Spleen (tissue), 11 donors: ENCODE data around the gene LRRN4CL. TPM values are rescaled to one million over a fixed set of nuclear protein-coding genes. Genes with fewer than 3 reads are reported as not detected.

Experiments used
- DNase-seq: peaks from one replicate; pipeline ENCODE4 v3.0.0-alpha.2; 2020
- H3K27ac ChIP-seq, 8 donors: fragments of 200-600 bp; sonication (generic) in 7 of 8; 1 replicate in 4 of 8; 2 replicates in 4 of 8; pipeline versions ENCODE4 v1.5.0 to v1.8.0; 2016 to 2021; ENCODE audit warnings: inconsistent platforms in 4 of 8, mild to moderate bottlenecking in 4 of 8, moderate library complexity in 1 of 8
- H3K27me3 ChIP-seq, 7 donors: fragments of 200-600 bp; sonication (generic) in 6 of 7; replicated peaks in 1 of 7; 1 replicate in 4 of 7; 2 replicates in 3 of 7; pipeline versions ENCODE4 v1.5.0 to v1.8.0; 2016 to 2021; ENCODE audit warnings: inconsistent platforms in 3 of 7, mild to moderate bottlenecking in 1 of 7
- H3K36me3 ChIP-seq, 6 donors: fragments of 200-600 bp; sonication (generic) in 5 of 6; 1 replicate in 4 of 6; 2 replicates in 2 of 6; pipeline versions ENCODE4 v1.5.0 to v1.8.0; 2016 to 2021; ENCODE audit warnings: inconsistent platforms in 2 of 6
- H3K4me1 ChIP-seq, 6 donors: fragments of 200-600 bp; sonication (generic) in 5 of 6; 1 replicate in 3 of 6; 2 replicates in 3 of 6; pipeline versions ENCODE4 v1.5.0 to v1.8.0; 2016 to 2021; ENCODE audit warnings: inconsistent platforms in 3 of 6
- H3K4me3 ChIP-seq, 8 donors: fragments of 200-600 bp; sonication (generic) in 7 of 8; 1 replicate in 4 of 8; 2 replicates in 4 of 8; pipeline versions ENCODE4 v1.5.0 to v1.8.0; 2016 to 2021; ENCODE audit warnings: inconsistent platforms in 4 of 8, mild to moderate bottlenecking in 4 of 8, moderate library complexity in 2 of 8
- H3K9me3 ChIP-seq, 8 donors: fragments of 200-600 bp; sonication (generic) in 7 of 8; 1 replicate in 4 of 8; 2 replicates in 4 of 8; pipeline versions ENCODE4 v1.5.0 to v1.8.0; 2016 to 2021; ENCODE audit warnings: inconsistent platforms in 4 of 8
- POLR2A ChIP-seq, 3 donors: fragments of 450-650 bp; IDR thresholded peaks; one replicate each; pipeline ENCODE4 v1.5.1; 2017; ENCODE audit warnings: antibody characterized with exemption in 3 of 3, mild to moderate bottlenecking in 1 of 3
- POLR2AphosphoS5 ChIP-seq, 3 donors: sonication (generic); formaldehyde crosslinking; IDR thresholded peaks; one replicate each; pipeline ENCODE4 v1.5.1; 2017; ENCODE audit warnings: antibody characterized with exemption in 3 of 3
- WGBS, 5 donors: extraction: QIAGEN DNeasy Blood & Tissue Kit in 3 of 5; methylation state at CpG; one replicate each; pipeline versions ENCODE4 v1.1.5 to v1.1.7; 2013 to 2018; 5-methylcytosine and 5-hydroxymethylcytosine counted together
- intact Hi-C: fragments of 100-400 bp; cut with DNase I; formaldehyde crosslinking; loops from one replicate; pipeline ENCODE4 v1.15.0; 2023; ENCODE audit warnings: low total_unique reads
- polyA plus RNA-seq, 3 donors: library from polyadenylated mRNA; stranded (reverse); fragments of 200-250 nt; gene quantifications; one replicate each; pipeline ENCODE4 v1.2.1, GENCODE V29; 2013
- total RNA-seq, 7 donors: library from RNA; depleted of rRNA in 3 of 7; stranded (reverse); fragments of >200 nt in 3 of 7; fragmentation: NEBNext Ultra II Directional in 4 of 7; extraction: Animal tissue kit (Norgen Biotek cat#: 25700) in 4 of 7; gene quantifications; one replicate each; pipeline versions ENCODE4 v1.1.0 to v1.2.1, GENCODE V29; 2016 to 2021
- TF ChIP-seq, protein P1 (sequence below), 11 experiments: fragments of 200-600 bp in 7 of 11; fragments of 450-650 bp in 4 of 11; sonication (generic) in 4 of 11; IDR thresholded peaks in 8 of 11; conservative IDR thresholded peaks in 3 of 11; 1 replicate in 7 of 11; 2 replicates in 4 of 11; pipeline versions ENCODE4 v1.4.0 to v1.8.0; 2016 to 2021; ENCODE audit warnings: antibody characterized with exemption in 11 of 11, inconsistent platforms in 4 of 11, mild to moderate bottlenecking in 1 of 11
- donor health status: healthy with polysubstance abuse.
- donor health status: DM: no; HTN: no; CAD: no; lungs with moderate emphysema.
- donor health status: DM: no; HTN: no; CAD: no.
- donor health status: Bipolar disorder and iron deficiency.
- donor health status: healthy.
- donor health status: DM: no; HTN: no; CAD: no.
- donor health status: DM: yes; HTN: yes; CAD: no.

LRRN4CL gene
- total and polyA plus RNA-seq, 10 donors = 0.04 to 0.48 (median 0.17) TPM; not detected in 7

DNA sequence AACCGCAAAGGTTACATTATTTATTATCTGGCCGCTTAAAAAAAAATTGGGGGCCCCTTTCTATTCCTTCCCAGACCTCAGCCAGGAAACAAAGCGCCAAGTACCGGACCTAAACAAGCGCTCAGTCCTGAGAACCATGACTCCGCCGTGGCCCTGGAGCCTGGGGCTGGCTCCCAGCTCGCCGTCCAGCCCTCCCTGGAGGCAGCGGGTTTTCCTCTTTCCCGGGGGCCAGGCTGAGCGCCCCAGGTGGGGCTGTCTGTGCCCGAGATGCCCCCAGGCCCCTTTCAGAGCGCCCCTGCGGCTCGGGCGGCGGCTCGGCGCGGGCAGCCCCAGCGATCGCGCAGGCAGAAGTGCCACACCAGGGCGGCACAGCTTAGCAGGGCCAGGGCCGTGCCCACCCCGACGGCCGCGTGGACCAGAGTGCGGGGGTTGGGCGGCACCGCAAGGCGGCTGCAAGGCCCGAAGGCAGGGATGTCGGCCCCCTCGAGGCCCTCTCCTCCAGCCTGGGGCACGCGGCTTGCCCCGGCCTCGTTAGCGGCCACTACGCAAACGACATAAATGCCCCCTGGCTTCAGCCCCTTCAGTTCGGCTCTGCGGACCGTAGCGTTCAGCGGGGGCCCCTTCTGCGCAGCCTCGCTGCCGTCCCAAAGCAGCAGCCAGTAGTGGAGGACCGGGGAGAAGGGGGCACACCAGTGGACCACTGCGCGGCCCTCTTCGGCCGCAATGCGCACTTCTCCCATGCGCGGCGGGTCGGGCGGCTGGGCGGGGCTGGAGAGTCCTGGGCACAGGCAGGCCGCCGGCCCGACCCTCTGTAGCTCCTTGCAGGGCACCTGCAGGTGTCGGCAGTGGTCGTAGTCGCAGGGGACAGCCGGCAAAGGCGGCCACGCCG lies 1.6 kb downstream of the LRRN4CL start:
- Histone ChIP-seq H3K27ac (no peak overlapping the region), H3K36me3 (peaks cover 3 to 36% (median 24%) of the 10 kb centered on the region in 6 donors), H3K4me3 (peak overlapping the region in 5 of 8 donors; percentile 1 to 37 (median 13)), H3K27me3 (peaks cover 6 to 23% (median 16%) of the 10 kb centered on the region in 7 donors), H3K4me1 (peaks cover 0 to 11% (median 4%) of the 10 kb centered on the region in 6 donors), H3K9me3 (no peaks in the 10 kb centered on the region)
- intact Hi-C loops = no loop called here
- TF ChIP-seq POLR2AphosphoS5 (IDR thresholded peaks at IDR 0.05) (peak in 1 of 3 donors; percentile 36), POLR2A (IDR thresholded peaks at IDR 0.05) (no peak)
- TF ChIP-seq, protein P1, sequence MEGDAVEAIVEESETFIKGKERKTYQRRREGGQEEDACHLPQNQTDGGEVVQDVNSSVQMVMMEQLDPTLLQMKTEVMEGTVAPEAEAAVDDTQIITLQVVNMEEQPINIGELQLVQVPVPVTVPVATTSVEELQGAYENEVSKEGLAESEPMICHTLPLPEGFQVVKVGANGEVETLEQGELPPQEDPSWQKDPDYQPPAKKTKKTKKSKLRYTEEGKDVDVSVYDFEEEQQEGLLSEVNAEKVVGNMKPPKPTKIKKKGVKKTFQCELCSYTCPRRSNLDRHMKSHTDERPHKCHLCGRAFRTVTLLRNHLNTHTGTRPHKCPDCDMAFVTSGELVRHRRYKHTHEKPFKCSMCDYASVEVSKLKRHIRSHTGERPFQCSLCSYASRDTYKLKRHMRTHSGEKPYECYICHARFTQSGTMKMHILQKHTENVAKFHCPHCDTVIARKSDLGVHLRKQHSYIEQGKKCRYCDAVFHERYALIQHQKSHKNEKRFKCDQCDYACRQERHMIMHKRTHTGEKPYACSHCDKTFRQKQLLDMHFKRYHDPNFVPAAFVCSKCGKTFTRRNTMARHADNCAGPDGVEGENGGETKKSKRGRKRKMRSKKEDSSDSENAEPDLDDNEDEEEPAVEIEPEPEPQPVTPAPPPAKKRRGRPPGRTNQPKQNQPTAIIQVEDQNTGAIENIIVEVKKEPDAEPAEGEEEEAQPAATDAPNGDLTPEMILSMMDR (IDR thresholded peaks at IDR 0.05 in 8 of 11, conservative IDR thresholded peaks at IDR 0.05 in 3 of 11) = no peak
- WGBS, 5 donors = 32 to 55% (median 36%) methylated on average over 44 to 74 of the region's 74 CpGs
- no peak for DNase-seq

GRCh38 chr11:62682518-62682917 lies 6.8 kb downstream of the LRRN4CL start:
- H3K4me3 ChIP-seq = no peak overlapping the region
- peaks cover 0 to 6% (median 3%) of the 10 kb centered on the region in 6 donors for H3K36me3 ChIP-seq
- no peak for DNase-seq
- H3K9me3 ChIP-seq = no peaks in the 10 kb centered on the region
- no peak overlapping the region for H3K27ac ChIP-seq
- peaks cover 15 to 36% (median 21%) of the 10 kb centered on the region in 6 donors for H3K4me1 ChIP-seq
- 91 to 96% (median 95%) methylated on average over 7 of the region's 7 CpGs for WGBS, 5 donors
- intact Hi-C loops = no loop called here
- no peak for TF ChIP-seq POLR2AphosphoS5 (IDR thresholded peaks at IDR 0.05)
- TF ChIP-seq, protein P1 (IDR thresholded peaks at IDR 0.05 in 8 of 11, conservative IDR thresholded peaks at IDR 0.05 in 3 of 11) = no peak
- TF ChIP-seq POLR2A (IDR thresholded peaks at IDR 0.05) = no peak
- H3K27me3 ChIP-seq = peaks cover 1 to 10% (median 4%) of the 10 kb centered on the region in 7 donors

DNA sequence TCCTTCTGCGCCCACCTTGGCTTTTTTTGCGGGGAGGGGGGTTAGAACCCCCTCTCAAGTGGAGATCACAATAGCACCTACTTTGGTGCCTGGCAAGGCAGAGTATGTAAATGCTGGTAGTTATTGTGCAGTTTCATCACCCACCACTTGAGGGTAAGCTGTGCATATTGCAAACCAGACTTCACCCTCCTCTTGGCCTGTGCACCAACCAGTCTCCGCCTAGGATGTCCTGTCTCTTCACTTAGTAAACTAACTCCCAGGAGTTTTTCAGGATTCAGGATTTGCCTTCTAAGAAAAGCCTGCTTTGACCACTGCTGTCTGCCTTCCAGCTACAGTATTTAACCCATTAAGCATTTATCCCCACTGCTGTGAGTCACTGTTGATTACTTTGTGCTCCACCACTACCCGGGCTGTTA lies 8.5 kb downstream of the LRRN4CL start:
- H3K27ac ChIP-seq = peak overlapping the region in 3 of 8 donors; percentile 19 to 64 (median 26)
- 44 to 70% (median 59%) methylated on average over 4 of the region's 4 CpGs for WGBS, 5 donors
- no peaks in the 10 kb centered on the region for H3K27me3 ChIP-seq
- no peaks in the 10 kb centered on the region for H3K9me3 ChIP-seq
- peaks cover 0 to 23% (median 20%) of the 10 kb centered on the region in 6 donors for H3K36me3 ChIP-seq
- intact Hi-C loops = no loop called here
- no peak for DNase-seq
- H3K4me3 ChIP-seq = no peak overlapping the region
- TF ChIP-seq, protein P1 (IDR thresholded peaks at IDR 0.05 in 8 of 11, conservative IDR thresholded peaks at IDR 0.05 in 3 of 11) = peak in 10 of 11 experiments; percentile 10 to 59 (median 47)
- no peak for TF ChIP-seq POLR2A (IDR thresholded peaks at IDR 0.05)
- H3K4me1 ChIP-seq = peaks cover 17 to 49% (median 34%) of the 10 kb centered on the region in 6 donors
